Skeletal muscle cell (primary cell): Measurements from ENCODE around the gene FSIP2.

Source experiments
- DNase-seq: peaks from one replicate; pipeline ENCODE4 v3.0.0-alpha.2; 2010; ENCODE audit warnings: low read depth
- H3K4me3 ChIP-seq: 2 replicates; pipeline ENCODE4 v1.5.1; 2011; ENCODE audit warnings: low read depth, mild to moderate bottlenecking, control low read depth, low read length, moderate library complexity

FSIP2 gene

DNA sequence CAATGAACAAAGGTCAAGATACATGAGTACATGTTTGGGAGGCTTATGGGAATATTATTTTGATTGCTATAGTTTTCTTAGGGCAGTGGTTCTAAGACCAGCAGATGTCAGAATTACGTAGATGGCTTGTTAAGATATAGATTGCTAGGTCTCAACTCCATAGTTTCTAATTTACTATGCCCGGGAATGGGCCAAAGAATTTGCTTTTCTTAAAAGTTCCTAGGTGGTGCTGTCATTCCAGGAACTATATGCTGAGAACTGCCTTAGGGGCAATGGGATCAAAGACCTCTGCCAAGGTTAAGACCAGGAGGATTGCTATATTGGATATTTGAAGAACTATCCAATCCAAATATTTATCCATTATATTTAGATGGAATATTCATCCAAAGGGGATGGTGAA is 141.8 kb downstream of the FSIP2 start:
- DNase-seq = no peak
- H3K4me3 ChIP-seq = no peak overlapping the region
